H1 (cell line): ENCODE measurements around the gene ATOH7. TPM values are rescaled to one million over a fixed set of nuclear protein-coding genes. Genes with fewer than 3 reads are reported as not detected.

Experiments used
- CTCF ChIA-PET: fragments of 300-600 bp; sonication (Branson Sonifier 250); formaldehyde crosslinking; loops from one replicate; lab custom pipeline; 2021; ENCODE audit not compliant: partially characterized antibody; lab: Charles Lee
- POLR2A ChIA-PET: fragments of 300-600 bp; sonication (Branson Sonifier 250); formaldehyde crosslinking; loops from one replicate; lab custom pipeline; 2021; ENCODE audit warnings: inconsistent platforms; ENCODE audit not compliant: partially characterized antibody; lab: Charles Lee
- DNase-seq, 2 experiments: peaks; one replicate each; pipeline versions ENCODE4 v3.0.0 to v3.0.0-alpha.2; 2010 to 2022; ENCODE audit warnings: low spot score in 2 of 2, low read depth in 1 of 2, mixed read lengths in 1 of 2
- FAIRE-seq: peaks from 2 replicates; lab custom pipeline; 2011; peaks lifted over from hg19 to GRCh38; lab: Jason Lieb, UNC
- H2AFZ ChIP-seq: 2 replicates; pipeline ENCODE4 v1.8.1; 2012; ENCODE audit warnings: low read length, inconsistent platforms
- H2AK5ac ChIP-seq: 2 replicates; pipeline ENCODE4 v1.6.1; 2013; ENCODE audit warnings: low read depth, low read length
- H2BK120ac ChIP-seq: replicated peaks from 2 replicates; pipeline ENCODE3; 2013; ENCODE audit warnings: low read depth, low read length, inconsistent platforms
- H2BK12ac ChIP-seq: 2 replicates; pipeline ENCODE4 v1.6.1; 2013; ENCODE audit warnings: low read depth, low read length
- H2BK15ac ChIP-seq: 2 replicates; pipeline ENCODE4 v1.6.1; 2013; ENCODE audit warnings: low read length
- H2BK20ac ChIP-seq: 2 replicates; pipeline ENCODE4 v1.6.1; 2013; ENCODE audit warnings: low read length
- H2BK5ac ChIP-seq: 2 replicates; pipeline ENCODE4 v1.6.1; 2013; ENCODE audit warnings: low read depth, low read length
- H3K14ac ChIP-seq: 2 replicates; pipeline ENCODE4 v1.6.1; 2013; ENCODE audit warnings: inconsistent platforms; ENCODE audit not compliant: insufficient read length
- H3K18ac ChIP-seq: 2 replicates; pipeline ENCODE4 v1.6.1; 2013; ENCODE audit warnings: low read length; ENCODE audit errors: extremely low read depth
- H3K23ac ChIP-seq: 2 replicates; pipeline ENCODE4 v1.6.1; 2013; ENCODE audit warnings: inconsistent platforms; ENCODE audit not compliant: insufficient read length
- H3K23me2 ChIP-seq: 2 replicates; pipeline ENCODE4 v1.6.1; 2013; ENCODE audit warnings: low read depth, low read length
- H3K27ac ChIP-seq: 2 replicates; pipeline ENCODE4 v1.6.1; 2011; ENCODE audit warnings: low read depth, low read length, inconsistent platforms
- H3K27me3 ChIP-seq, 4 experiments: replicated peaks in 1 of 4; 1 replicate in 1 of 4; 2 replicates in 3 of 4; pipeline versions ENCODE4 v1.6.1 to v1.8.1; 2011 to 2013; ENCODE audit warnings: low read length in 3 of 4, mild to moderate bottlenecking in 3 of 4, inconsistent platforms in 2 of 4, mixed read lengths in 2 of 4, moderate library complexity in 1 of 4; ENCODE audit not compliant: control insufficient read depth in 3 of 4, insufficient read depth in 3 of 4; ENCODE audit errors: extremely low read depth in 1 of 4
- H3K36me3 ChIP-seq, 4 experiments: 2 replicates each; pipeline versions ENCODE4 v1.6.1 to v1.8.1; 2011 to 2013; ENCODE audit warnings: mild to moderate bottlenecking in 4 of 4, low read length in 3 of 4, moderate library complexity in 2 of 4, control low read depth in 1 of 4, inconsistent platforms in 1 of 4; ENCODE audit not compliant: insufficient read depth in 4 of 4, control insufficient read depth in 2 of 4
- H3K4ac ChIP-seq: replicated peaks from 2 replicates; pipeline ENCODE3; 2013; ENCODE audit warnings: low read length, low read depth, mixed read lengths, inconsistent platforms; ENCODE audit not compliant: insufficient read length
- H3K4me1 ChIP-seq, 4 experiments: replicated peaks in 1 of 4; 1 replicate in 1 of 4; 2 replicates in 3 of 4; pipeline versions ENCODE4 v1.6.1 to v1.8.1; 2011 to 2013; ENCODE audit warnings: low read length in 3 of 4, inconsistent platforms in 2 of 4, mixed read lengths in 1 of 4; ENCODE audit not compliant: insufficient read depth in 4 of 4, control insufficient read depth in 3 of 4
- H3K4me2 ChIP-seq, 2 experiments: 2 replicates each; pipeline versions ENCODE4 v1.6.1 to v1.8.1; 2011 to 2013; ENCODE audit warnings: low read depth in 2 of 2, low read length in 2 of 2, control low read depth in 1 of 2, inconsistent platforms in 1 of 2, mild to moderate bottlenecking in 1 of 2; ENCODE audit not compliant: insufficient read depth in 1 of 2
- H3K4me3 ChIP-seq, 4 experiments: fragments of 200-600, 300-600 bp in 1 of 4; sonication (generic), shearing (Covaris generic), sonication (Bioruptor Twin) in 1 of 4; 2 replicates each; pipeline versions ENCODE4 v1.5.1 to v1.8.1; 2011 to 2016; ENCODE audit warnings: low read length in 4 of 4, low read depth in 3 of 4, control low read depth in 2 of 4, inconsistent platforms in 2 of 4, mild to moderate bottlenecking in 2 of 4, mixed read lengths in 1 of 4, moderate library complexity in 1 of 4; ENCODE audit not compliant: insufficient read depth in 2 of 4; ENCODE audit errors: extremely low read depth in 1 of 4
- H3K56ac ChIP-seq: replicated peaks from 2 replicates; pipeline ENCODE3; 2013; ENCODE audit warnings: low read depth, mild to moderate bottlenecking, mixed read lengths, low read length, inconsistent platforms; ENCODE audit not compliant: insufficient read length
- H3K79me1 ChIP-seq: 2 replicates; pipeline ENCODE4 v1.6.1; 2013; ENCODE audit warnings: low read depth, low read length, control low read depth
- H3K79me2 ChIP-seq, 2 experiments: 2 replicates each; pipeline versions ENCODE4 v1.6.1 to v1.8.1; 2012 to 2013; ENCODE audit warnings: low read length in 2 of 2, mild to moderate bottlenecking in 2 of 2, inconsistent platforms in 1 of 2; ENCODE audit not compliant: insufficient read depth in 2 of 2, control insufficient read depth in 1 of 2
- H3K9ac ChIP-seq, 4 experiments: replicated peaks in 1 of 4; 1 replicate in 1 of 4; 2 replicates in 3 of 4; pipeline versions ENCODE4 v1.6.1 to v1.8.1; 2011 to 2013; ENCODE audit warnings: low read depth in 3 of 4, low read length in 3 of 4, control low read depth in 2 of 4, mild to moderate bottlenecking in 2 of 4, moderate library complexity in 2 of 4, inconsistent platforms in 1 of 4; ENCODE audit errors: extremely low read depth in 1 of 4
- H3K9me3 ChIP-seq, 2 experiments: 2 replicates each; pipeline versions ENCODE4 v1.6.1 to v1.8.1; 2012 to 2013; ENCODE audit warnings: mild to moderate bottlenecking in 2 of 2, moderate library complexity in 2 of 2, control low read depth in 1 of 2, inconsistent platforms in 1 of 2, low read depth in 1 of 2, low read length in 1 of 2, mixed read lengths in 1 of 2; ENCODE audit not compliant: insufficient read depth in 2 of 2
- H4K20me1 ChIP-seq, 2 experiments: replicated peaks in 1 of 2; 2 replicates each; pipeline versions ENCODE3 to v1.8.1; 2011 to 2013; ENCODE audit warnings: inconsistent platforms in 2 of 2, low read length in 2 of 2, mild to moderate bottlenecking in 1 of 2; ENCODE audit not compliant: insufficient read depth in 2 of 2, control insufficient read depth in 1 of 2
- H4K5ac ChIP-seq: 2 replicates; pipeline ENCODE4 v1.6.1; 2013; ENCODE audit warnings: low read length, low read depth, mixed read lengths, inconsistent platforms; ENCODE audit not compliant: insufficient read length
- H4K8ac ChIP-seq: 2 replicates; pipeline ENCODE4 v1.8.0; 2013; ENCODE audit warnings: mild to moderate bottlenecking, moderate library complexity, low read length, inconsistent platforms; ENCODE audit not compliant: insufficient read depth; ENCODE audit errors: extremely low read depth
- H4K91ac ChIP-seq: replicated peaks from 2 replicates; pipeline ENCODE3; 2013; ENCODE audit warnings: low read length, mixed read lengths, inconsistent platforms; ENCODE audit not compliant: insufficient read length
- ASH2L ChIP-seq: fragments of 200-600, 300-600 bp; sonication (generic); IDR thresholded peaks from one replicate; pipeline ENCODE4 v1.7.1; 2017; ENCODE audit warnings: low read length
- CEBPB ChIP-seq: IDR thresholded peaks from 2 replicates; pipeline ENCODE4 v1.6.1; 2012; ENCODE audit warnings: low read depth, low read length
- CTCF ChIP-seq, 3 experiments: IDR thresholded peaks; 1 replicate in 2 of 3; 2 replicates in 1 of 3; pipeline versions ENCODE4 v1.5.1 to v1.6.1; 2011; ENCODE audit warnings: low read length in 3 of 3, mild to moderate bottlenecking in 3 of 3, inconsistent platforms in 2 of 3, low read depth in 1 of 3, moderate library complexity in 1 of 3; ENCODE audit not compliant: insufficient read depth in 1 of 3; ENCODE audit errors: control extremely low read depth in 1 of 3
- POLR2AphosphoS5 ChIP-seq: IDR thresholded peaks from 2 replicates; pipeline ENCODE4 v1.6.1; 2011; ENCODE audit warnings: low read depth, low read length
- RAD21 ChIP-seq, 2 experiments: IDR thresholded peaks in 1 of 2; conservative IDR thresholded peaks in 1 of 2; 2 replicates each; pipeline ENCODE4 v1.6.1; 2011; ENCODE audit warnings: low read depth in 2 of 2, low read length in 2 of 2, improper control_type of control experiment in 1 of 2, inconsistent platforms in 1 of 2, mild to moderate bottlenecking in 1 of 2, moderate library complexity in 1 of 2
- RFX5 ChIP-seq: IDR thresholded peaks from 2 replicates; pipeline ENCODE4 v1.6.1; 2011; ENCODE audit warnings: low read depth, low read length, improper control_type of control experiment, borderline replicate concordance
- WGBS, 2 experiments: shearing (Covaris generic) in 1 of 2; methylation state at CpG; one replicate each; pipeline versions ENCODE4 v1.1.6 to v1.1.7; 2013 to 2015; ENCODE audit warnings: low lambda C conversion rate in 2 of 2, mixed read lengths in 2 of 2, inconsistent platforms in 1 of 2, low coverage in 1 of 2, missing lambda C conversion rate in 1 of 2; ENCODE audit not compliant: insufficient replicate concordance in 2 of 2, insufficient coverage in 1 of 2, insufficient read length in 1 of 2; ENCODE audit errors: extremely low coverage in 1 of 2, missing lambda C conversion rate in 1 of 2; 5-methylcytosine and 5-hydroxymethylcytosine counted together
- polyA plus RNA-seq, 7 experiments: library from polyadenylated mRNA; depleted of rRNA in 3 of 7; stranded (reverse) in 5 of 7; unstranded in 2 of 7; fragments of >200 nt in 5 of 7; fragments of 200-250 nt in 2 of 7; gene quantifications; 1 replicate in 5 of 7; 2 replicates in 1 of 7; 4 replicates in 1 of 7; pipeline versions ENCODE4 v1.2.1 to v1.2.3, GENCODE V29; 2011 to 2013; ENCODE audit warnings: missing spikeins in 2 of 7, mixed read lengths in 2 of 7
- total RNA-seq: library from RNA; stranded (reverse); fragmentation: NEBNext Ultra II Directional; extraction: Animal tissue kit (Norgen Biotek cat#: 25700); gene quantifications from 2 replicates; pipeline ENCODE4 v1.2.1, GENCODE V29; 2021

Gene ATOH7
- total and polyA plus RNA-seq, 2 of the 8 experiments (the other 6 are each of a cell fraction or from before 2014, with no cell fraction given): 0.39 to 1.0 TPM

DNA sequence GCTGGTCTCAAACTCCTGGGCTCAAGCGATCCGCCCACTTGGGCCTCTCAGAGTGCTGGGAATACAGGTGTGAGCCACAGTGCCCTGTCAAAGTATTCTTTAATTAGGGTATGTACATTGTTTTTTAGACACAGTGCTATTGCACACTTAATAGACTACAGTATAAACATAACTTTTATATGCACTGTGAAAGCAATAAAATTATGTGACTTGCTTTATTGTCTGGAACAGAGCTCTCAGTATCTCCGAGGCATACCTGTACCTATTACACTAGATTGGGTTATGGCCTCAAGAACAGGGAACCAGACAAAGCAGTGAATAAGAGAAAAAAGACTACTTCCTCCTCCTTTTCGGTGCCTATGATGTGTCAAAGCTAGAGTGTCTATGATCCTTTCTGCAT, 13.1 kb downstream of the ATOH7 start:
- Histone ChIP-seq H4K91ac (no peak overlapping the region), H3K79me1 (no peaks in the 10 kb centered on the region), H3K4me1 (no peaks in the 10 kb centered on the region), H3K14ac (no peak overlapping the region), H4K20me1 (no peaks in the 10 kb centered on the region), H4K5ac (no peak overlapping the region), H3K27ac (no peak overlapping the region), H3K79me2 (no peaks in the 10 kb centered on the region), H2BK15ac (no peak overlapping the region), H3K9me3 (no peaks in the 10 kb centered on the region), H2BK12ac (no peak overlapping the region), H3K27me3 (no peaks in the 10 kb centered on the region), H2BK120ac (no peak overlapping the region), H3K18ac (no peak overlapping the region), H2AK5ac (no peak overlapping the region), H3K23ac (no peak overlapping the region), H2AFZ (no peak overlapping the region), H3K56ac (no peak overlapping the region), H2BK5ac (no peak overlapping the region), H3K4ac (no peak overlapping the region), H3K4me3 (no peak overlapping the region), H3K23me2 (no peaks in the 10 kb centered on the region), H3K4me2 (no peak overlapping the region), H4K8ac (no peak overlapping the region), H2BK20ac (no peak overlapping the region), H3K9ac (no peak overlapping the region), H3K36me3 (no peaks in the 10 kb centered on the region)
- ChIA-PET POLR2A (interaction anchor here (0.7 kb wide), 1 partner anchor 113 kb away, joined by 3 read pairs; the partner anchor contains the start of gene HNRNPH3), CTCF (interaction anchor here (0.6 to 1.3 kb wide), 3 partner anchors 10 to 130 kb away, joined by 3 read pairs; no protein-coding TSS in a partner anchor)
- no peak for DNase-seq
- WGBS, 2 experiments: 89% methylated on average over 4 of the region's 4 CpGs; no CpG with 5 or more reads in 1 of the 2 experiments
- no peak for FAIRE-seq
- no peak for TF ChIP-seq CEBPB
- no peak for TF ChIP-seq RAD21 (IDR thresholded peaks at IDR 0.05 in 1 of 2, conservative IDR thresholded peaks at IDR 0.05 in 1 of 2; ENCODE audit: low read depth in 2 of 2, low read length in 2 of 2)
- no peak for TF ChIP-seq ASH2L
- no peak for TF ChIP-seq POLR2AphosphoS5
- TF ChIP-seq CTCF (IDR thresholded peaks at IDR 0.05; ENCODE audit: control extremely low read depth in 1 of 3, insufficient read depth in 1 of 3, low read depth in 1 of 3, low read length in 3 of 3): no peak
- TF ChIP-seq RFX5: no peak
